Gastrocnemius medialis (tissue), 4 donors: ENCODE measurements around the gene PRDX3. TPM values are rescaled to one million over a fixed set of nuclear protein-coding genes. Genes with fewer than 3 reads are reported as not detected.

ENCODE experiments used
- ATAC-seq, 2 donors: fragments of 150-250 bp; one replicate each; pipeline ENCODE4 v1.9.1; 2016
- DNase-seq, 2 donors: peaks; one replicate each; pipeline ENCODE4 v3.0.0-alpha.2; 2019
- H3K27ac ChIP-seq, 4 donors: fragments of 200-600 bp; sonication (generic); 1 replicate in 1 of 4; 2 replicates in 3 of 4; pipeline ENCODE4 v1.5.1; 2016 to 2018; ENCODE audit warnings: mild to moderate bottlenecking in 2 of 4, moderate library complexity in 1 of 4
- H3K27me3 ChIP-seq, 3 donors: fragments of 200-600 bp; sonication (generic) in 2 of 3; 1 replicate in 1 of 3; 2 replicates in 2 of 3; pipeline versions ENCODE4 v1.5.1 to v1.6.0; 2016 to 2019; ENCODE audit warnings: mild to moderate bottlenecking in 1 of 3, moderate library complexity in 1 of 3
- H3K36me3 ChIP-seq, 2 donors: fragments of 200-600 bp; sonication (generic) in 1 of 2; one replicate each; pipeline ENCODE4 v1.5.1; 2017 to 2018
- H3K4me1 ChIP-seq, 2 donors: fragments of 200-600 bp; sonication (generic) in 1 of 2; one replicate each; pipeline ENCODE4 v1.5.1; 2016 to 2017; ENCODE audit warnings: mild to moderate bottlenecking in 2 of 2
- H3K4me3 ChIP-seq, 4 donors: fragments of 200-600 bp; sonication (generic) in 3 of 4; 1 replicate in 1 of 4; 2 replicates in 3 of 4; pipeline ENCODE4 v1.5.1; 2016 to 2019; ENCODE audit warnings: mild to moderate bottlenecking in 2 of 4
- H3K9me3 ChIP-seq, 3 donors: fragments of 200-600 bp; sonication (generic) in 2 of 3; 1 replicate in 1 of 3; 2 replicates in 2 of 3; pipeline ENCODE4 v1.5.1; 2016 to 2019
- POLR2A ChIP-seq, 2 donors: fragments of 450-650 bp; IDR thresholded peaks; one replicate each; pipeline ENCODE4 v1.6.1; 2017; ENCODE audit warnings: antibody characterized with exemption in 2 of 2, mild to moderate bottlenecking in 2 of 2, moderate library complexity in 2 of 2
- in situ Hi-C, 4 donors: fragments of 200-750 bp; cut with MboI; loops; one replicate each; pipeline versions ENCODE4 v1.15.0 to v1.8.0; 2017; ENCODE audit warnings: low sequenced_read_pairs in 4 of 4
- intact Hi-C: fragments of 100-400 bp; cut with DNase I; formaldehyde crosslinking; loops from one replicate; pipeline ENCODE4 v1.15.1; 2023; ENCODE audit warnings: low total_unique reads
- total RNA-seq, 4 donors: library from RNA; depleted of rRNA; stranded (reverse); fragments of >200 nt; gene quantifications; one replicate each; pipeline versions ENCODE4 v1.1.0 to v1.2.3, GENCODE V29; 2016
- TF ChIP-seq, protein P1 (sequence below), 5 experiments: fragments of 450-650 bp in 3 of 5; fragments of 200-600 bp in 2 of 5; sonication (generic) in 2 of 5; IDR thresholded peaks in 4 of 5; conservative IDR thresholded peaks in 1 of 5; 1 replicate in 4 of 5; 2 replicates in 1 of 5; pipeline ENCODE4 v1.5.1; 2016 to 2019; ENCODE audit warnings: antibody characterized with exemption in 5 of 5, mild to moderate bottlenecking in 3 of 5, moderate library complexity in 3 of 5

Gene PRDX3
- total RNA-seq, 4 donors from 2014 or later, result 227 to 342 (median 250) TPM

DNA sequence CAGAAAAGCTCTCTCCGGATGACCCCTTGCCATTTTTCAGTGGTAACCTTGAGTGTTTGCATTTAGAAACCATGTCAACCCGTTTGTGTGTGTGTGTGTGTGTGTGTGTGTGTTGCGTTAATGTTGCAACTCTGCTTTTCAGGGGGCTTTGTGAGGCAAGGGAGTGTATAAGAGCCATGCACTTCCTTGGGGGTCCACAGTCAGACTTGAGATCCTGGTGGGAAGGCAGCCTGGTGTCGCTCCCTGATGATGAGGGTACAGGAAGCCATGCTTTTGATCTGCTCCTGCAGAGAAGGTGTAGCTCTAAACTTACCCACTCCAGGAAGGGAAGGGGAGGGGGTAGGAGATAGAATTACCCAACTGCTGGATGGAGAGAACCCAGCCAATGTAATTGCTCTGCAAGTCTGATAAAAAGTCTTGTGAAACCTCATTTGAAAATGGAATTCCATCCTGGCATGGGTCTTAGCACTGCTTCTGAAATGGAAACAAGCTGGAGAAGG is 39.4 kb upstream of the PRDX3 start:
- in situ Hi-C loops, result loop anchor here in 1 of 4 donors (10.0 kb wide), 1 partner anchor 197 kb away; no protein-coding TSS in a partner anchor
- Histone ChIP-seq H3K4me1 (peaks cover 7 to 13% of the 10 kb centered on the region in 2 donors), H3K27me3 (no peaks in the 10 kb centered on the region), H3K9me3 (no peaks in the 10 kb centered on the region), H3K36me3 (no peaks in the 10 kb centered on the region), H3K4me3 (no peak overlapping the region), H3K27ac (peak overlapping the region in 2 of 4 donors; percentile 33 to 40)
- TF ChIP-seq, protein P1, sequence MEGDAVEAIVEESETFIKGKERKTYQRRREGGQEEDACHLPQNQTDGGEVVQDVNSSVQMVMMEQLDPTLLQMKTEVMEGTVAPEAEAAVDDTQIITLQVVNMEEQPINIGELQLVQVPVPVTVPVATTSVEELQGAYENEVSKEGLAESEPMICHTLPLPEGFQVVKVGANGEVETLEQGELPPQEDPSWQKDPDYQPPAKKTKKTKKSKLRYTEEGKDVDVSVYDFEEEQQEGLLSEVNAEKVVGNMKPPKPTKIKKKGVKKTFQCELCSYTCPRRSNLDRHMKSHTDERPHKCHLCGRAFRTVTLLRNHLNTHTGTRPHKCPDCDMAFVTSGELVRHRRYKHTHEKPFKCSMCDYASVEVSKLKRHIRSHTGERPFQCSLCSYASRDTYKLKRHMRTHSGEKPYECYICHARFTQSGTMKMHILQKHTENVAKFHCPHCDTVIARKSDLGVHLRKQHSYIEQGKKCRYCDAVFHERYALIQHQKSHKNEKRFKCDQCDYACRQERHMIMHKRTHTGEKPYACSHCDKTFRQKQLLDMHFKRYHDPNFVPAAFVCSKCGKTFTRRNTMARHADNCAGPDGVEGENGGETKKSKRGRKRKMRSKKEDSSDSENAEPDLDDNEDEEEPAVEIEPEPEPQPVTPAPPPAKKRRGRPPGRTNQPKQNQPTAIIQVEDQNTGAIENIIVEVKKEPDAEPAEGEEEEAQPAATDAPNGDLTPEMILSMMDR (IDR thresholded peaks at IDR 0.05 in 4 of 5, conservative IDR thresholded peaks at IDR 0.05 in 1 of 5), result no peak
- no peak for TF ChIP-seq POLR2A (IDR thresholded peaks at IDR 0.05)
- ATAC-seq, result peak in 1 of 2 donors; percentile 35
- intact Hi-C loops, result loop anchor here (5.0 kb wide), 1 partner anchor 34 kb away; no protein-coding TSS in a partner anchor
- DNase-seq, result no peak

DNA sequence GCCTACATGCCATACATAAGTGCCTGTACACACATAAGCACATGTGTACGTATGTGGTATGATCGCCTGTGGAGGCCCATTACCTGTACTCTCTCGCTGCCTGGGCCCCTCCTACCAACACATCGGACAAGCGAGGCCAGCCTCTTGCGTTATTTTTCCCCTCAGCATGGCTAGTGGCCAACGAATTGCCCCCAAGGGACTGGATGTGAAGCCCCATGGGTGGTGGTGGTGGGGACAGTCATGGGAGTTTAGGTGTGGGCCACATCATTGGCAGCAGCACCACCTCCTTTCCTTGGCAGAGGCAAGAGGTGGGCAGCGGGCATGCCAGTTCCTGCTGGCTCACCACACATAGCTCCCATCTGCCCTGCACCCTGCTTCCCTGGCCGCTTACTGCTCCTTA is 38.8 kb upstream of the PRDX3 start:
- in situ Hi-C loops, result loop anchor here in 1 of 4 donors (10.0 kb wide), 1 partner anchor 197 kb away; no protein-coding TSS in a partner anchor
- H3K4me1 ChIP-seq, result peaks cover 5 to 14% of the 10 kb centered on the region in 2 donors
- intact Hi-C loops, result loop anchor here (5.0 kb wide), 1 partner anchor 35 kb away; no protein-coding TSS in a partner anchor
- no peak overlapping the region for H3K4me3 ChIP-seq
- peak overlapping the region; percentile 11 to 33 (median 24) for H3K27ac ChIP-seq
- ATAC-seq (no peak), DNase-seq (no peak)
- TF ChIP-seq POLR2A (IDR thresholded peaks at IDR 0.05), result no peak
- TF ChIP-seq, protein P1 (IDR thresholded peaks at IDR 0.05 in 4 of 5, conservative IDR thresholded peaks at IDR 0.05 in 1 of 5), result no peak
- H3K9me3 ChIP-seq, result no peaks in the 10 kb centered on the region
- no peaks in the 10 kb centered on the region for H3K36me3 ChIP-seq
- H3K27me3 ChIP-seq, result no peaks in the 10 kb centered on the region

DNA sequence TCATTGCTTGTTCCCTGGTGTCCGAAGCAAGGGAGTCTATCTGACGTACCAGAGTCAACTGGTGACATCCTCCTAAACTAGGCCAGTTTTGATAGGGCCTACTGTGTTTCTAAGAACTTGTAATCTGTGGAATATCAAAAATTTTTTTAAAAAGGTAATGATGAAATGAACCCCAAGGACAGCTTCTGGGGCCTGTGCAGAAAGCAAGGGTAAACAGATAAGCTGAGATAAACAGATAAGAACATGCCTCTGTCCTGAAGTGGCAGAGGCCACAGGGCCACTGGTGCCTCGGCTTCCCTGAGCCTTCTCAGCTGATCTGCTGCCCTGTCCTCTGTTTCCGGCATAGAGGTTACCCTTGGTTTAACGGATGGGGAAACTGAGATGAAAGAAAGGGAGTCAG is 37.5 kb upstream of the PRDX3 start:
- H3K4me1 ChIP-seq, result peaks cover 3 to 8% of the 10 kb centered on the region in 2 donors
- H3K27me3 ChIP-seq, result no peaks in the 10 kb centered on the region
- H3K9me3 ChIP-seq, result no peaks in the 10 kb centered on the region
- DNase-seq, result no peak
- no peaks in the 10 kb centered on the region for H3K36me3 ChIP-seq
- intact Hi-C loops, result loop anchor here (5.0 kb wide), 1 partner anchor 36 kb away; no protein-coding TSS in a partner anchor
- H3K27ac ChIP-seq, result peak overlapping the region in 1 of 4 donors; percentile 28
- ATAC-seq, result no peak
- in situ Hi-C loops, result loop anchor here in 1 of 4 donors (10.0 kb wide), 1 partner anchor 199 kb away; no protein-coding TSS in a partner anchor
- no peak overlapping the region for H3K4me3 ChIP-seq
- TF ChIP-seq POLR2A (IDR thresholded peaks at IDR 0.05), result no peak
- TF ChIP-seq, protein P1 (IDR thresholded peaks at IDR 0.05 in 4 of 5, conservative IDR thresholded peaks at IDR 0.05 in 1 of 5), result no peak

DNA sequence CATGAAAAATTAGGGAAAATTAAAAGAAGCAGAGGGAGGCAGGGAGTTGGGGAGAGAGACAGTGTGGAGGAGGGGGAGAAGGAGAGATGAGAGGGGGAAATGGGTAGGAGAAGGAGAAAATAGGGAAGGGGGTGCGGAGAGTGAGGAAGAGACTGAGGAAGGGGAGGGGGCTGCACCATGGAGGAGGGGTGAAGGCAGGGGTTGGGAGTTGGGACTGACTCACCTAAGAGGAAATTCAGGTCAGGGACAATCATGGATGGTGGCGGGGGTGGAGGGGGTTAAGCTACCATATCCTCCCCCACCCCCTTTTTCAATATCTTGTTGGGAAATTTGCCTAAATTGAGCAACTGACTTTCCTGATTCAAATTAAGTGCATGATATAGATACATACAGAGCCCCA is 36.8 kb upstream of the PRDX3 start:
- ATAC-seq (no peak), DNase-seq (no peak)
- intact Hi-C loops (loop anchor here (5.0 kb wide), 1 partner anchor 37 kb away; no protein-coding TSS in a partner anchor), in situ Hi-C loops (loop anchor here in 1 of 4 donors (10.0 kb wide), 1 partner anchor 199 kb away; no protein-coding TSS in a partner anchor)
- TF ChIP-seq, protein P1 (IDR thresholded peaks at IDR 0.05 in 4 of 5, conservative IDR thresholded peaks at IDR 0.05 in 1 of 5), result no peak
- TF ChIP-seq POLR2A (IDR thresholded peaks at IDR 0.05), result no peak
- H3K4me1 ChIP-seq, result peaks cover 3 to 13% of the 10 kb centered on the region in 2 donors
- no peaks in the 10 kb centered on the region for H3K27me3 ChIP-seq
- no peak overlapping the region for H3K27ac ChIP-seq
- no peaks in the 10 kb centered on the region for H3K9me3 ChIP-seq
- no peak overlapping the region for H3K4me3 ChIP-seq
- no peaks in the 10 kb centered on the region for H3K36me3 ChIP-seq
